Testis (tissue), 3 donors: ENCODE data around the gene IGSF1. TPM values are rescaled to one million over a fixed set of nuclear protein-coding genes. Genes with fewer than 3 reads are reported as not detected.

Experiments
- DNase-seq: peaks from one replicate; pipeline ENCODE4 v3.0.0-alpha.2; 2019
- H3K27ac ChIP-seq, 2 donors: fragments of 200-600 bp; sonication (generic); one replicate each; pipeline ENCODE4 v1.5.1; 2019
- H3K27me3 ChIP-seq: fragments of 200-600 bp; sonication (generic); one replicate; pipeline ENCODE4 v1.5.1; 2019
- H3K36me3 ChIP-seq: fragments of 200-600 bp; sonication (generic); one replicate; pipeline ENCODE4 v1.5.1; 2017; ENCODE audit warnings: low read depth; ENCODE audit errors: missing control alignments
- H3K4me1 ChIP-seq: fragments of 200-600 bp; sonication (generic); one replicate; pipeline ENCODE4 v1.5.1; 2019
- H3K4me3 ChIP-seq, 2 donors: fragments of 200-600 bp; sonication (generic); one replicate each; pipeline ENCODE4 v1.5.1; 2017 to 2019
- H3K9me3 ChIP-seq: fragments of 200-600 bp; sonication (generic); one replicate; pipeline ENCODE4 v1.5.1; 2017
- CTCF ChIP-seq, 3 experiments: fragments of 450-650 bp in 2 of 3; fragments of 200-600 bp in 1 of 3; sonication (generic) in 1 of 3; IDR thresholded peaks; one replicate each; pipeline ENCODE4 v1.5.1; 2016 to 2019; ENCODE audit warnings: antibody characterized with exemption in 3 of 3, mild to moderate bottlenecking in 2 of 3, moderate library complexity in 1 of 3
- POLR2A ChIP-seq: fragments of 450-650 bp; IDR thresholded peaks from one replicate; pipeline ENCODE4 v1.6.1; 2017; ENCODE audit warnings: antibody characterized with exemption, mild to moderate bottlenecking, moderate library complexity
- WGBS, 2 donors: methylation state at CpG; one replicate each; pipeline ENCODE4 v1.1.5; 2018; 5-methylcytosine and 5-hydroxymethylcytosine counted together
- intact Hi-C: fragments of 100-400 bp; cut with DNase I; formaldehyde crosslinking; loops from one replicate; pipeline ENCODE4 v1.15.1; 2023; ENCODE audit warnings: low total_unique reads
- polyA plus RNA-seq: library from polyadenylated mRNA; stranded (reverse); fragments of 350-450 nt; fragmentation: Illumina TruSeq; extraction: RNeasy Lipid Tissue Mini Kit (QIAGEN cat#74804); gene quantifications from one replicate; pipeline ENCODE4 v1.2.3, GENCODE V29; 2014; ENCODE audit warnings: low read depth, low replicate concordance; ENCODE audit not compliant: insufficient read depth
- total RNA-seq, 2 donors: library from RNA; depleted of rRNA; stranded (reverse); fragments of >200 nt; gene quantifications; one replicate each; pipeline ENCODE4 v1.2.3, GENCODE V29; 2016

Gene IGSF1
- total and polyA plus RNA-seq, 3 donors from 2014 or later: 19.4 to 46.3 (median 26.1) TPM

GRCh38 chrX:131277543-131278136 is 11.5 kb downstream of the IGSF1 start:
- no peaks in the 10 kb centered on the region for H3K9me3 ChIP-seq
- no peaks in the 10 kb centered on the region for H3K4me1 ChIP-seq
- no peaks in the 10 kb centered on the region for H3K27me3 ChIP-seq
- H3K4me3 ChIP-seq: no peak overlapping the region
- H3K36me3 ChIP-seq: no peaks in the 10 kb centered on the region
- 51 to 63% methylated on average over 11 of the region's 11 CpGs for WGBS, 2 donors
- intact Hi-C loops: no loop called here
- TF ChIP-seq POLR2A (no peak), CTCF (IDR thresholded peaks at IDR 0.05) (no peak)
- no peak for DNase-seq
- no peak overlapping the region for H3K27ac ChIP-seq

- no peak overlapping the region for H3K27ac ChIP-seq
- H3K36me3 ChIP-seq: no peaks in the 10 kb centered on the region
- intact Hi-C loops: no loop called here
- TF ChIP-seq CTCF (IDR thresholded peaks at IDR 0.05) (no peak), POLR2A (no peak)
- WGBS, 2 donors: 91 to 92% methylated on average over 5 of the region's 5 CpGs
- DNase-seq: no peak
- H3K4me1 ChIP-seq: no peaks in the 10 kb centered on the region
- no peaks in the 10 kb centered on the region for H3K9me3 ChIP-seq
- no peak overlapping the region for H3K4me3 ChIP-seq
- H3K27me3 ChIP-seq: no peaks in the 10 kb centered on the region
Measured at GRCh38 chrX:131273011-131273410, 16.1 kb downstream of the IGSF1 start.

GRCh38 chrX:131271826-131272225 is 17.3 kb downstream of the IGSF1 start:
- H3K36me3 ChIP-seq: no peaks in the 10 kb centered on the region
- no peak for TF ChIP-seq POLR2A
- TF ChIP-seq CTCF (IDR thresholded peaks at IDR 0.05): no peak
- no peak overlapping the region for H3K4me3 ChIP-seq
- no peak overlapping the region for H3K27ac ChIP-seq
- H3K4me1 ChIP-seq: no peaks in the 10 kb centered on the region
- no peaks in the 10 kb centered on the region for H3K9me3 ChIP-seq
- whole genome bisulfite sequencing, 2 donors: 49 to 59% methylated on average over 3 of the region's 3 CpGs
- no peak for DNase-seq
- no peaks in the 10 kb centered on the region for H3K27me3 ChIP-seq
- intact Hi-C loops: no loop called here

GRCh38 chrX:131271274-131271673 is 17.8 kb downstream of the IGSF1 start:
- H3K9me3 ChIP-seq: no peaks in the 10 kb centered on the region
- intact Hi-C loops: no loop called here
- H3K27me3 ChIP-seq: no peaks in the 10 kb centered on the region
- WGBS, 2 donors: 35 to 40% methylated on average over 3 of the region's 3 CpGs
- TF ChIP-seq POLR2A (no peak), CTCF (IDR thresholded peaks at IDR 0.05) (no peak)
- DNase-seq: no peak
- no peaks in the 10 kb centered on the region for H3K4me1 ChIP-seq
- no peaks in the 10 kb centered on the region for H3K36me3 ChIP-seq
- no peak overlapping the region for H3K27ac ChIP-seq
- no peak overlapping the region for H3K4me3 ChIP-seq

GRCh38 chrX:131270080-131270479 is 19.0 kb downstream of the IGSF1 start:
- H3K4me1 ChIP-seq: no peaks in the 10 kb centered on the region
- DNase-seq: no peak
- 0 to 60% methylated on average over 1 of the region's 1 CpG for WGBS, 2 donors
- no peaks in the 10 kb centered on the region for H3K27me3 ChIP-seq
- TF ChIP-seq POLR2A: no peak
- no peak for TF ChIP-seq CTCF (IDR thresholded peaks at IDR 0.05)
- no peaks in the 10 kb centered on the region for H3K9me3 ChIP-seq
- no peaks in the 10 kb centered on the region for H3K36me3 ChIP-seq
- no peak overlapping the region for H3K27ac ChIP-seq
- intact Hi-C loops: no loop called here
- no peak overlapping the region for H3K4me3 ChIP-seq
